IPS-20b (cell line): ENCODE measurements around the gene BCL2L15.

ENCODE experiments used
- H3K27ac ChIP-seq: one replicate; pipeline ENCODE4 v1.5.1; 2013; ENCODE audit warnings: low read length
- H3K27me3 ChIP-seq: 2 replicates; pipeline ENCODE4 v1.6.1; 2013; ENCODE audit warnings: mild to moderate bottlenecking, low read length, inconsistent platforms; ENCODE audit not compliant: insufficient read depth
- H3K36me3 ChIP-seq: 2 replicates; pipeline ENCODE4 v1.6.1; 2013; ENCODE audit warnings: low read depth, mild to moderate bottlenecking, inconsistent platforms, low read length, moderate library complexity; ENCODE audit not compliant: insufficient read depth
- H3K4me1 ChIP-seq: 2 replicates; pipeline ENCODE4 v1.6.1; 2013; ENCODE audit warnings: mild to moderate bottlenecking, control low read depth, inconsistent platforms, low read length, moderate library complexity; ENCODE audit not compliant: insufficient read depth
- H3K4me3 ChIP-seq: 2 replicates; pipeline ENCODE4 v1.5.1; 2013; ENCODE audit warnings: mild to moderate bottlenecking, low read length, inconsistent platforms
- H3K9ac ChIP-seq: 2 replicates; pipeline ENCODE4 v1.6.1; 2013; ENCODE audit warnings: low read depth, mild to moderate bottlenecking, inconsistent platforms, low read length, moderate library complexity
- H3K9me3 ChIP-seq: 2 replicates; pipeline ENCODE4 v1.6.1; 2013; ENCODE audit warnings: mild to moderate bottlenecking, low read depth, low read length, inconsistent platforms; ENCODE audit not compliant: insufficient read depth

The BCL2L15 gene

DNA sequence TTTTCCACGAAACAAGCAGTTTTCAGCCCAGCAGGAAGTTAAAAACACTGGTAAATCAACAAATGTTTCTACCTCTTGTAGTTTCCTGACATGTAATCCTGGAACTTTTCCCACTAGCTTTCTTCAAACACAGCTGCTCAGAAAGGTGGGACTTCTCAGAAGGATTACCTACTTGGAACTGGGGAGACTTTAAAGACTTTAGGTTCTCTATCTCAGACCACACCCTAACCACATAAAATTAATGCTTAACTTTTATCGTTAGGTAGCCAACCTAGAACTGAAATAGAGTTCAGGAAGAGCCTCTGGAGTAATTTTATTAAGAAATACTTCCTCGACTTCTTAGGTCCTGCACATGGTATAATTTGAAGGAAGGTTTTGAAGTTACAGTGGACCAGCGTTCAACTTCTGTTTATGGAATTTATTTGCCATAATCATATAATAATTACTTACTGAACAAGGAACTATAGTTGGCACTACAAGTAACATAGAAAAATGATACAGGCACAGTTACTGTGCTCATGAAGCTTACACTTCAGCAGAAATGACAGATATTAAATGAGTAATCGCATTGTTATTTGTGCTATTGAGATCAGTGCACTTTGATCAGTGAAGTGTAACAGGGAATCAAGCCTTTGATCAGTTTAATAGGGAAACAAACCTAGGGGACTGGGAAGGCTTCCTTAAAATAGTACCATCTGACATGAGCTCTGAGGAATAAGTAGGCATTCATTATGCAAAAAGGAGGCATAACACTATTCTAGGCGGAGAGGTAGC lies at the start of gene BCL2L15:
Gene BCL2L15, minus strand, starts transcription at position 180 of the 774 bp plus-strand sequence. CDS start 206 bp downstream, outside the sequence.
- no peak within 1 kb of the TSS for H3K4me3 ChIP-seq
- no peak within 1 kb of the TSS for H3K9ac ChIP-seq
- no peaks in the 10 kb centered on the region for H3K9me3 ChIP-seq
- no peaks in the 10 kb centered on the region for H3K36me3 ChIP-seq
- no peaks in the 10 kb centered on the region for H3K27me3 ChIP-seq
- H3K27ac ChIP-seq: no peak within 1 kb of the TSS
- H3K4me1 ChIP-seq: no peaks in the 10 kb centered on the region

DNA sequence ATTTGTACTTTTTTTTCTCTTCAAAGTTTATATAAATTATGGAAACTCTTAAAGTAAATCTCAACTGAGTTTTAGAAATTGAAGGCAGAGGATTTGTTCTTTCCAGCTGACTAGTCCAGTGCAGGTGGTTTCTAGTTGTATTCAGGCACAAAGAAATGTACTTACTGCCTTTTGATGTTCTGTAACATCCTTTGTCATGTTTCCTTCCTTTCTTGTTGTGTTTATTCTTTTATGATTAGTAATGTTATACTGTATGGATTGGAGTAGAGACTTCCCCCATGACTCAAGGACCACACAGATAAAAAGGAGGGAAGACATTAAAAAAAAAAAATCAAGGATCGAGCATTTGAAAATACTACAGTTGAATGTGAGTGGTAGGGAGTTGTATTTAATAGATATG lies 49.8 kb upstream of the BCL2L15 start:
- H3K27ac ChIP-seq: no peak overlapping the region
- no peaks in the 10 kb centered on the region for H3K4me1 ChIP-seq
- no peaks in the 10 kb centered on the region for H3K27me3 ChIP-seq
- no peak overlapping the region for H3K4me3 ChIP-seq
- no peak overlapping the region for H3K9ac ChIP-seq
- H3K9me3 ChIP-seq: no peaks in the 10 kb centered on the region
- peaks cover 16% of the 10 kb centered on the region for H3K36me3 ChIP-seq

DNA sequence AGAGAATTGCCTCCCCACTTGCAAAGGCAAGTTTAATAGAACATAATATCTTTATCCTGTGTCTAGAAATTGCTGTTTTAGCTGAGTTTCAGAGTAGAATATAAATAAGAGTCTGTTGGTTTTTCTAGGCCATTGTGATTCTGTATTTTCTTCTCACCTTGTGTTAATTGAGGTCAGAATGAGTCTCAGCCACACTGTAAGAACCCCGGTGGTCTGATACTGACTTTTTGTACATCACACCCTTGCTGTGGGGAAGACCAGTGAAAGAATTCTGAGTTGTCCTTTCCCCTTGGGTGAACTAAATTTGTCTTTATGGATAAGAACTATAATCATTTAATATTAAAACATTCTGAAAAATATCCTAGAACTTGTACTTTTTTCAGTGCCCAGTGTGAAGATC lies 48.6 kb upstream of the BCL2L15 start:
- Histone ChIP-seq H3K27me3 (no peaks in the 10 kb centered on the region), H3K27ac (no peak overlapping the region), H3K9me3 (no peaks in the 10 kb centered on the region), H3K4me1 (peaks cover 4% of the 10 kb centered on the region; the same call in 1 of the 2 replicates), H3K9ac (no peak overlapping the region), H3K4me3 (no peak overlapping the region), H3K36me3 (peaks cover 10% of the 10 kb centered on the region)

DNA sequence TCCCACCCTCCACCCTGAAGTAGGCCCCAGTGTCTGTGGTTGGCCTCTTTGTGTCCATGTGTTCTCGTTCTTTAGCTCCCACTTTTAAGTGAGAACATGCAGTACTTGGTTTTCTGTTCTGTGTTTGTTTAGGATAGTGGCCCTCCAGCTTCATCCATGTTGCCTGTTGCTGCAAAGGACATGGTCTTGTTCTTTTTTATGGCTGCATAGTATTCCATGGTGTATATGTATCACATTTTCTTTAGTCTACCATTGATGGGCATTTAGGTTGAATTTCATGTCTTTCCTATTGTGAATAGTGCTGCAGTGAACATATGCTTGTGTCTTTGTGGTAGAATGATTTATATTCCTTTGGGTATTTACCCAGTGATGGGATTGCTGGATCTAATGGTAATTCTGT lies 47.8 kb upstream of the BCL2L15 start:
- H3K36me3 ChIP-seq: peaks cover 2% of the 10 kb centered on the region
- no peaks in the 10 kb centered on the region for H3K27me3 ChIP-seq
- H3K9me3 ChIP-seq: no peaks in the 10 kb centered on the region
- H3K27ac ChIP-seq: no peak overlapping the region
- H3K9ac ChIP-seq: no peak overlapping the region
- H3K4me3 ChIP-seq: no peak overlapping the region
- peaks cover 9% of the 10 kb centered on the region; the same call in 1 of the 2 replicates for H3K4me1 ChIP-seq

DNA sequence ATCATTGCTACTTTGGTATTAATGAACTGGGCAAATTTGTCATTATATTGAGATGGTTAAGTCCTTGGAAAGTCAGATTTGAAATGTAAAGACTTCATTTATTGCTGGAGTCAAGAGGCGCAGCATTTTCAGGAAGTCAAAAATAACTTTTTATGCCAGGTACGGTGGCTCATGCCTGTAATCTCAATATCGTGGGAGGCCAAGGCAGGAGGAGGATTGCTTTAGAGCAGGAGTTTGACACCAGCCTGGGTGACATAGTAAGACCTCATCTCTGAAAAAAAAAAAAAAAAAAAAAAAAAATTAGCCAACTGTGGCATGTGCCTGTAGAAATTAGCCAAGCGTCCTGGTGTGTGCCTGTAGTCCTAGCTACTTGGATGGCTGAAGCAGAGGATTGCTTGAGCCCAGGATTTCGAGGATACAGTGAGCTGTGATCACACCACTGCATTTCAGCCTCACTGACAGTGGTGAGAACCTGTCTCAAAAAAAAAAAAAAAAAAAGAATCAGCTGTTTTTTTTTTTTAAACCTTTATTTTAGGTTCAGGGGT lies 47.2 kb upstream of the BCL2L15 start:
- Histone ChIP-seq H3K27ac (no peak overlapping the region), H3K27me3 (no peaks in the 10 kb centered on the region), H3K9ac (no peak overlapping the region), H3K4me3 (no peak overlapping the region), H3K9me3 (no peaks in the 10 kb centered on the region), H3K4me1 (peaks cover 9% of the 10 kb centered on the region; the same call in 1 of the 2 replicates), H3K36me3 (no peaks in the 10 kb centered on the region)

DNA sequence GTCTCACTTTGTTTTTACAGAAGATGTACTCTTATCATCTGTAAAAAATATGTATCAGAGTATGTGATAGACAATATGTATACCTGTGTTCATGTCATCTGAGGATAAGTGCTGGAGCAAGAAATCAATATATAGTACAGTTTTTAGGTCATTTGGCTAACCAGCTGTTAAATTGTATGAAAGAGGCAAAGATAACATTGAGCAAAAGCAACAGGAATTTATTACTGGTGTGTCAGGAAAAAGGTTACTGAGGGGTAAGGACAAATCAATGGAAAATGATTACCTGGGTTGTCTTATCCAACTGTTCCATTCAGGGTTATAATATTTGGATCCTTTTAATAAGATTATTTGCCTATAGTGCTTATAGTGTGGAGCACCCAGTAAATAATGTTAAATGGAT lies 46.6 kb upstream of the BCL2L15 start:
- Histone ChIP-seq H3K9me3 (no peaks in the 10 kb centered on the region), H3K4me3 (no peak overlapping the region), H3K9ac (no peak overlapping the region), H3K27ac (no peak overlapping the region), H3K4me1 (peaks cover 9% of the 10 kb centered on the region; the same call in 1 of the 2 replicates), H3K36me3 (no peaks in the 10 kb centered on the region), H3K27me3 (no peaks in the 10 kb centered on the region)

DNA sequence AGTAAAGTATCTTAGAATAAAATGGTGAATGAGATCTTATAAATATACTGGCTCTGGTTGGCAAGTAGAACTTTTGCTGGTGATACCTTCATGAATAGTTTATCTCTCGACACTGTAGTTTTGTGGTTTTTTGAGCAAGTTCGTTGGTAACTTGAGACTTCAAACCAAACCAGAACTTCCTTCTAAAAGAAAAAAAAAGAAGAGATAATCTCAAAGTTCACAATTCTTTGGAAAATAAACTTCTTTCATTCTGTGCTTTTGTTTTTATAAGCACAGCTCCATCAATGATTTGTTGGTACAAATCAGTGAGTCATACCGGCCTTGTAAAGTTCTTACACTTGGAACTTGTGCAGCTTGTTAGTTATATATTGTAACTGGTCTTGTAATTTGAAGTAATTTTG lies 44.1 kb upstream of the BCL2L15 start:
- Histone ChIP-seq H3K4me1 (peaks cover 9% of the 10 kb centered on the region; the same call in 1 of the 2 replicates), H3K9ac (no peak overlapping the region), H3K36me3 (no peaks in the 10 kb centered on the region), H3K9me3 (no peaks in the 10 kb centered on the region), H3K27me3 (peaks cover 4% of the 10 kb centered on the region; the same call in 1 of the 2 replicates), H3K4me3 (peak overlapping the region; percentile 92; the same call in 1 of the 2 replicates), H3K27ac (no peak overlapping the region)

DNA sequence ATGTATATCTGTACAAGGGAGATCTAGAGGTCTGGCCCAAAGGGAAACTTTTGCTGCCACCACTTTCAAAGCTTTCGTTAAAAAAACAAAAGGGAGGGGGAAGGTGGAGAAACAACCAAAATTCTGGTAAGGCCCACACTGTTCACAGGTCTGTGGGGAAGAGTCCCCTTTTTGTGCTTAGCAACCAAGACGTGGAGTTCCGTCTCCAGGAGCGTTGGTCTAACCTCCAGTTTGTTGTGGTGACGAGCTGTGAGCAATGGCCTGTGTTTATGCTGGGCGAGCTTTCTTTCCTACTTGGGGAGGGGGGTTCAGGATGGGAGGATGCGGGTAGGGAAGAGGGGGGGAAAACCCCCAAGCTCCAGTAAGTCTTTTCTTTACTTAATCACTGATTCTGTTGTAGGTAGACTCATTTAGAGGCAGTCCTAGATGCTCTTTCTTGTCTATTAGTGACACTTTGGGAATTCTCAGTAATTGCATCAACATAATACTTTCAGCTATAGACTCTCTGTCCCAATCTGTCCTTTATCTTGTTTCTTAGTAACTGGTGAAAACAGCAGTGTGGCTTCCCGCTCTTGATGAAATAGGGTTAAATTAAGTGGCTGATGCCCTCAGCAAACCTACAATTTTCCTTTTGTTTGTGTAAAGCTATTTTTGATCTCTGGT lies 43.2 kb upstream of the BCL2L15 start:
- Histone ChIP-seq H3K27me3 (peaks cover 4% of the 10 kb centered on the region; the same call in 1 of the 2 replicates), H3K9ac (peak overlapping the region; percentile 77; the same call in 1 of the 2 replicates), H3K9me3 (no peaks in the 10 kb centered on the region), H3K4me3 (peak overlapping the region; percentile 92), H3K27ac (no peak overlapping the region), H3K36me3 (no peaks in the 10 kb centered on the region), H3K4me1 (peaks cover 9% of the 10 kb centered on the region; the same call in 1 of the 2 replicates)

DNA sequence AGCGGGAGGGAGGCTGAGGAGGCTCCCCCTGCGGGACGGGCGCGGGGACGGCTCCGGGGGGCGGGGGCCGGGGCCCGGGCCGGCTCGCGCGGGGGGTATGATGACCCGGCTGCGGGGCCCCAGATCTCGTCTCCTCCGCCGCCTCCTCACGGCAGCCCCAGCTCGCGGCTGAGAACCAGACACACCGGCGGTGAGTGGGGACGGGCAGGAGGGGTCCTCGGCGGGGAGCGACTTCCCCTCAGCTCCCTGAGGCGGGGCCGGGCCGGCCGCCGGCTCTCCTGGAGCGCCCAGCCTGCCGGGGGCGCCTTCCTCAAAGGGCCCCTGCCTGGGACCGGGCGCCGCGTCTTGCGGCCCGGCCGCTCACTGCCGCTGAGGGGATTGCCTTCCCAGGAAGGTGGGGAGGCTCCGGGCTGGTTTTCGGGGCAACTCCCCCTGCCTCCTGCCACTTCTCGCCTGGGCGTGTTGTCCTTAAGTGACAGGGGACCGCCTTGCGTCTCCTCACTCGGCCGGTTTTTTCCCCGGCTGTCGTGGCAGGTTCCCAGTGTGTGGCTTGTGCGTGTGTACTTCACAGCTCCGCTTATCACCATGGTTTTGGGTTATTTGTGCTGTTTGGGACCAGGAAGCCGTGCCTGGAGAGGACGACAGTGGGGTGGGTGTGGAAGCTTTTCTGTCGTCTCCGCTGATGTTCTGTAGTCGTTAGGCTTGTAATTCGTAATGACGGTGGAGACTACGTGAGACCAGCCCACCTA lies 42.5 kb upstream of the BCL2L15 start:
- Histone ChIP-seq H3K9me3 (no peaks in the 10 kb centered on the region), H3K9ac (peak overlapping the region; percentile 77; the same call in 1 of the 2 replicates), H3K27me3 (peaks cover 5% of the 10 kb centered on the region), H3K27ac (no peak overlapping the region), H3K4me3 (peak overlapping the region; percentile 92), H3K36me3 (no peaks in the 10 kb centered on the region), H3K4me1 (peaks cover 9% of the 10 kb centered on the region; the same call in 1 of the 2 replicates)

DNA sequence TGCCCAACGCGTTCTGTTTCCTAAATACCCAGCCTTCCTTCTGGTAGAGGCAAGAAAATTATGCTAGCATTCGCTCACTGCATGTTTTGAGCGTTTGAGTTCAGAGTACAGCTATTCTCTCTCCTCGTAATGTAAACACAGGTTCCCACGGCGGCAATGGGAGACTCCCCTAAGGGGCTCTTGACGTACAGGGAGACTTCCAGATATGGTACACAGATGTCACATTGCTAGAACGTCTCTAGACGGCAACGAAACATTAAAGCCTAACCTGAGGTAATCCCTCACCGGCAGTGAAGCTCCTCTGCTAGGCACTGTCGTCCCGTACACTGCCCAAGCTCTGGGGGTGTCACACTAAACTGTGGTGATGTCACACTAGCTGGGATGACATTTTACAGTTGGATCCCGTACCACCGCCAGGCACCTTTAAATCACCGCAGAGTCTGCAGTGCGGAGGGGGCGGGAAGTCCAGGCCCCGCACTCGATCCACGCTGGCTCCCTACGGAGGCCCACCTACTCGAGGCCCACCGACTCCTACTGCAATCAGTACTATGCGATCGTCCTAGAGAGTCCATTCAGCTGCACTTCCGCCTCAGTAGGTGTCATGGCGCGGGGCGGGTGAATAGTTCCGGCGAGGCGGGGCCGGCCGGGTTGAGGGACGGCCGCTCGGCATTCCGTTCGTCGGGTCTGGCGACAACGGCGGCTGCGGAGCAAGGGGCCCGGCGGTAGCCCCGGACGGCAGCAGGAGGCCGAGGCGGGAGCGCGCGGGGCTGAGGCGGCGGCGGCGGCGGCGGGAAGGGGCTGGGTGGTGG lies 41.8 kb upstream of the BCL2L15 start, which contains the start of gene HIPK1:
Gene HIPK1, plus strand, starts transcription at position 384 of the 809 bp plus-strand sequence.
- no peak within 1 kb of the TSS for H3K27ac ChIP-seq
- peak within 1 kb of the TSS; percentile 92 for H3K4me3 ChIP-seq
- peaks cover 9% of the 10 kb centered on the region; the same call in 1 of the 2 replicates for H3K4me1 ChIP-seq
- no peaks in the 10 kb centered on the region for H3K36me3 ChIP-seq
- H3K9me3 ChIP-seq: no peaks in the 10 kb centered on the region
- H3K9ac ChIP-seq: peak within 1 kb of the TSS; percentile 77
- peaks cover 13% of the 10 kb centered on the region for H3K27me3 ChIP-seq
